ENCODE results near the gene SLC19A1. TPM values are rescaled to one million over a fixed set of nuclear protein-coding genes. Genes with fewer than 3 reads are reported as not detected.

Gene SLC19A1
- total RNA-seq, 1 experiment from 2014 or later = 25.4 TPM

DNA sequence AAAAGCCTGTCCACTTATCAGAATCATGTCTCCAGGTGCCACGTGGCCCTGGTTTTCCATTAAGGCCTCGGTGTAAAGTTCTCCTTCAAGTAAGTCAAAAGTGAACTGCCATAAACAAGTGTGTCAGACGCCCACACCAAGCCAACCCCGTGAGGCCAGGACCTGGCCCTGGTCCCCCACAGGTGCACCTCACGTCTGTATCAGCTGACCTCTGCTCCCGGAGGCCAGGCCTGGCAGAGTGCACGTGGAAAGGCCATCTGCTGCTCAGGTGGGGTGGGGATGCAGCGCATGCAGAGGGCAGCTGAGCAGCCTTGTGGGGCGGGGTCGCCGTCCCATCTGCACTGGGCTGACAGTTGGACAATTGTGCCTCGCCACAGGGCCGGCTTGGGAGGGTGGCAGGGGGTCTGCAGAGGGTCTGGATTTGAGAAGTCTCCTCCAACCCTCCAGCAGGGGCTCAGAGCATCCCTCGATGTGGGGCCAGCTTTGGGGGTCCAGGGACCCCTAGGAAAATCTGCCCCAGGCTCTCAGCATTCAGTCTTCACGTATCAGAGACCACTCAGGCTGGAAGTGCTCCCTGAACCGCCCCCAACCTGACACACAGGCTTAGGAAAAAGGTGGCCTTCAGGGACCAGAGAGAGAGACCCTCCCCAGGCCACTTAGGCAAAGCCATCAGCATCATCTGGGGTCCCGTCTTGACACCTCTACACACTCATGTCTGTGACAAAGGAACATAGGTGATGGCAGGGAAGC, 3.0 kb downstream of the SLC19A1 start:
- no peaks in the 10 kb centered on the region for H3K9me3 Mint-ChIP-seq (ENCODE audit: unreplicated experiment)
- no peaks in the 10 kb centered on the region for H3K36me3 Mint-ChIP-seq (ENCODE audit: insufficient read depth, unreplicated experiment)
- H3K27me3 Mint-ChIP-seq (ENCODE audit: insufficient read depth, unreplicated experiment) = no peaks in the 10 kb centered on the region
- no peak overlapping the region for H3K4me3 Mint-ChIP-seq (ENCODE audit: unreplicated experiment)
- intact Hi-C loops (cut with micrococcal nuclease) = no loop called here
- H3K4me1 Mint-ChIP-seq (ENCODE audit: insufficient read depth, unreplicated experiment) = peaks cover 5% of the 10 kb centered on the region
- no TSS peak for BruUV-seq (replicated peaks)
- CTCF ChIA-PET = interaction anchor here (0.5 kb wide), 1 partner anchor 415 kb away, joined by 3 read pairs; no protein-coding TSS in a partner anchor
- H3K27ac Mint-ChIP-seq (ENCODE audit: low read depth, unreplicated experiment) = no peak overlapping the region
- TF ChIP-seq, protein P1, sequence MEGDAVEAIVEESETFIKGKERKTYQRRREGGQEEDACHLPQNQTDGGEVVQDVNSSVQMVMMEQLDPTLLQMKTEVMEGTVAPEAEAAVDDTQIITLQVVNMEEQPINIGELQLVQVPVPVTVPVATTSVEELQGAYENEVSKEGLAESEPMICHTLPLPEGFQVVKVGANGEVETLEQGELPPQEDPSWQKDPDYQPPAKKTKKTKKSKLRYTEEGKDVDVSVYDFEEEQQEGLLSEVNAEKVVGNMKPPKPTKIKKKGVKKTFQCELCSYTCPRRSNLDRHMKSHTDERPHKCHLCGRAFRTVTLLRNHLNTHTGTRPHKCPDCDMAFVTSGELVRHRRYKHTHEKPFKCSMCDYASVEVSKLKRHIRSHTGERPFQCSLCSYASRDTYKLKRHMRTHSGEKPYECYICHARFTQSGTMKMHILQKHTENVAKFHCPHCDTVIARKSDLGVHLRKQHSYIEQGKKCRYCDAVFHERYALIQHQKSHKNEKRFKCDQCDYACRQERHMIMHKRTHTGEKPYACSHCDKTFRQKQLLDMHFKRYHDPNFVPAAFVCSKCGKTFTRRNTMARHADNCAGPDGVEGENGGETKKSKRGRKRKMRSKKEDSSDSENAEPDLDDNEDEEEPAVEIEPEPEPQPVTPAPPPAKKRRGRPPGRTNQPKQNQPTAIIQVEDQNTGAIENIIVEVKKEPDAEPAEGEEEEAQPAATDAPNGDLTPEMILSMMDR (IDR thresholded peaks at IDR 0.05; ENCODE audit: unreplicated experiment) = no peak
- DNase-seq (ENCODE audit: unreplicated experiment) = no peak
- POLR2A ChIA-PET = interaction anchor here (0.9 kb wide), 1 partner anchor 13 kb away, joined by 5 read pairs; no protein-coding TSS in a partner anchor

DNA sequence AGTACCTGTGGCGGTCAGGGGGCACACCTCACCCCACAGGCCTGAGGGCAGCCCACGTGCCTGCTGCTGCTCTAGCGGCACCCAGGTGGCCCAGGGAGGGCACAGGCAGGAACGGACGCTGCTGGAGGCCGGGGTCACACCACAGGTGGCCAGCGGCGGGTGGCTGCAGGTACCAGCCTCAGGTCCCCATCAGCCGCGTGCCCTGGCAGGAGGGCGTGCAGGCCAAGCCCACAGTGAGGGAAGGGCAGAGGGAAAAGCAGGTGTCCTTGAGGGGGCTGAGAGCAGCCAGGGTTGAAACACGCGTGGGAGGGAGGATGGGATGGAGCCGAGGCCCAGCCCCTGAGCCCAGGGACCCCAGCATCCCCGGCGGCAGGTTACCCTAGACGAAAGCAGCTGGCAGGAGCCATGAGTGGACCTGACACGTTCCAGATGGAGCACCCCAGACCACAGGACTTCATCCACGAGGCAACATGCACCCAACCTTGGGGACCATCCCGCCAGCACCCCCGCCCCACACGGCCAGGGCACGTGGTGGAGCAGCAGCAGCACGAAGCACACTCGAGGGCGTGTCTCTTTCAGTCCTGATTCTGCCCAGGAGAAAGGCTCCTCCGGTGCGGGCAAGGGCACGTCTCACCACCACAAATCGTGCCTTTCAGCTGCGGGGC, 3.7 kb downstream of the SLC19A1 start:
- H3K27ac Mint-ChIP-seq (ENCODE audit: low read depth, unreplicated experiment) = no peak overlapping the region
- H3K4me1 Mint-ChIP-seq (ENCODE audit: insufficient read depth, unreplicated experiment) = peaks cover 5% of the 10 kb centered on the region
- H3K4me3 Mint-ChIP-seq (ENCODE audit: unreplicated experiment) = no peak overlapping the region
- ChIA-PET POLR2A (interaction anchor here (0.9 kb wide), 1 partner anchor 13 kb away, joined by 5 read pairs; no protein-coding TSS in a partner anchor), CTCF (no interaction called here)
- H3K36me3 Mint-ChIP-seq (ENCODE audit: insufficient read depth, unreplicated experiment) = no peaks in the 10 kb centered on the region
- no peak for DNase-seq (ENCODE audit: unreplicated experiment)
- no peaks in the 10 kb centered on the region for H3K9me3 Mint-ChIP-seq (ENCODE audit: unreplicated experiment)
- TF ChIP-seq, protein P1 (IDR thresholded peaks at IDR 0.05; ENCODE audit: unreplicated experiment) = no peak
- H3K27me3 Mint-ChIP-seq (ENCODE audit: insufficient read depth, unreplicated experiment) = no peaks in the 10 kb centered on the region
- intact Hi-C loops (cut with micrococcal nuclease) = no loop called here
- BruUV-seq (replicated peaks) = no TSS peak

DNA sequence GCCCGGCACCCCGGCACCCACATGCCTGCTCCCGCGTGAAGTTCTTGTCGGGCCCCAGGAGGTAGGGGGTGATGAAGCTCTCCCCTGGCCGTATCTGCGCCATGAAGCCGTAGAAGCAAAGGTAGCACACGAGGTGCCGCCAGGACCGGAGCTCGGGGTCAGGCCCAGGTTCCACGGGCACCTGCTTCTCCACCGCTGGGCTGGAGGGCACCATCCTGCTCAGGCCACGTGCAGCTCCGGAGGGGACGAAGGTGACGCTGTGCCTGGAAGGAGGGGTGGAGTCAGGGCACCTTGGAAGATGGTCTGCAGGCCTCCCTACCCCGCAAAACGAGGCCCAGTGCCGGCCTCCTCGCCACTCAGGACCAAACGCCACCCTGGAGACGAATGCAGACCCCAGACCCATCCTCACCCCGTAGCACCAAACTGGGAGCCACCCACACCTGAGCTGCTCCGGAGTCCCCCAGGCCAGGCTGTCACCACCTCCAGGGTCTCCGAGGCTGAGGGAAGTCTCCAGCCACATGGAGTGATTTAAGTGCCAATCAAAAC, 4.4 kb downstream of the SLC19A1 start:
- BruUV-seq (replicated peaks) = no TSS peak
- no peak for DNase-seq (ENCODE audit: unreplicated experiment)
- H3K27ac Mint-ChIP-seq (ENCODE audit: low read depth, unreplicated experiment) = no peak overlapping the region
- intact Hi-C loops (cut with micrococcal nuclease) = no loop called here
- H3K27me3 Mint-ChIP-seq (ENCODE audit: insufficient read depth, unreplicated experiment) = no peaks in the 10 kb centered on the region
- CTCF ChIA-PET = no interaction called here
- no peak overlapping the region for H3K4me3 Mint-ChIP-seq (ENCODE audit: unreplicated experiment)
- H3K36me3 Mint-ChIP-seq (ENCODE audit: insufficient read depth, unreplicated experiment) = no peaks in the 10 kb centered on the region
- POLR2A ChIA-PET = no interaction called here
- H3K4me1 Mint-ChIP-seq (ENCODE audit: insufficient read depth, unreplicated experiment) = peaks cover 5% of the 10 kb centered on the region
- TF ChIP-seq, protein P1 (IDR thresholded peaks at IDR 0.05; ENCODE audit: unreplicated experiment) = no peak
- H3K9me3 Mint-ChIP-seq (ENCODE audit: unreplicated experiment) = no peaks in the 10 kb centered on the region

DNA sequence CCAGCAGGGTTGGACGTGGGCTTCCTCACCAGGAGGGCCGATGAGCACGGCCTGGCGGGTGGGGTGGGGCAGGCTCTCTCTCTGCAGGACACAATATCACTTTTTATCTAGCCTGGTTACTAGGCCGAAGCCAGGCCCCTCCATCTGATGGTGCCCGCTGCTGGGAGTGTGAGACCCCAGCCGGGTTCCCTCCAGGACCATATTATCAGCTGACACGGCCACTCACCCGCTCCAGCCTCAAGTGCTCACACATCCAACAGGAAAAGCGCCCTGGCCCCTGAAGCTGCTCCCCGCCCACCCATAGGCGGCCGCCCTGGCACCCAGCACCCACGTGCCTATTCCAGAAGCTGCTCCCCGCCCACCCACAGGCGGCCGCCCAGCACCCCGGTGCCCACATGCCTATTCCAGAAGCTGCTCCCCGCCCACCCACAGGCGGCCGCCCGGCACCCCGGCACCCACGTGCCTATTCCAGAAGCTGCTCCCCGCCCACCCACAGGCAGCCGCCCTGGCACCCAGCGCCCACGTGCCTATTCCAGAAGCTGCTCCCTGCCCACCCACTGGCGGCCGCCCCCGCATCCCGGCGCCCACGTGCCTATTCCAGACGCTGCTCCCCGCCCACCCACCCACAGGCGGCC, 5.0 kb downstream of the SLC19A1 start:
- no peak for DNase-seq (ENCODE audit: unreplicated experiment)
- Mint-ChIP-seq H3K4me1 (ENCODE audit: insufficient read depth, unreplicated experiment) (peaks cover 5% of the 10 kb centered on the region), H3K27me3 (ENCODE audit: insufficient read depth, unreplicated experiment) (no peaks in the 10 kb centered on the region), H3K27ac (ENCODE audit: low read depth, unreplicated experiment) (no peak overlapping the region), H3K4me3 (ENCODE audit: unreplicated experiment) (no peak overlapping the region), H3K9me3 (ENCODE audit: unreplicated experiment) (no peaks in the 10 kb centered on the region), H3K36me3 (ENCODE audit: insufficient read depth, unreplicated experiment) (no peaks in the 10 kb centered on the region)
- ChIA-PET CTCF (no interaction called here), POLR2A (no interaction called here)
- TF ChIP-seq, protein P1 (IDR thresholded peaks at IDR 0.05; ENCODE audit: unreplicated experiment) = no peak
- BruUV-seq (replicated peaks) = no TSS peak
- intact Hi-C loops (cut with micrococcal nuclease) = no loop called here
